ENCODE results near the gene NR5A2. TPM values are rescaled to one million over a fixed set of nuclear protein-coding genes. Genes with fewer than 3 reads are reported as not detected.

Gene NR5A2
- total and polyA plus RNA-seq, 10 of the 15 experiments (the other 5 are each of a cell fraction or from before 2014, with no cell fraction given), result 0.02 to 0.60 (median 0.15) TPM; not detected in 1

GRCh38 chr1:200166411-200166810, 138.9 kb downstream of the NR5A2 start (continued):
- TF ChIP-seq BCLAF1 (IDR thresholded peaks at IDR 0.05) (no peak), SREBF2 (IDR thresholded peaks at IDR 0.05; ENCODE audit: low read length) (no peak), SKIL (IDR thresholded peaks at IDR 0.05; ENCODE audit: low read depth, poor library complexity, severe bottlenecking) (no peak)

GRCh38 chr1:200168926-200169325, 141.4 kb downstream of the NR5A2 start:
- no peak for DNase-seq (ENCODE audit: low read depth, low spot score)
- no peak overlapping the region for H3K4me3 ChIP-seq
- FAIRE-seq, result no peak
- SMC1A ChIA-PET (ENCODE audit: uncharacterized antibody, unreplicated experiment), result interaction anchor here (0.8 to 2.1 kb wide), 5 partner anchors 9 to 41 kb away, joined by 3 to 9 read pairs (median 4); no protein-coding TSS in a partner anchor
- CTCF ChIA-PET, result interaction anchor here (1.0 to 1.7 kb wide), 3 partner anchors 8 to 30 kb away, joined by 3 to 7 read pairs (median 4); no protein-coding TSS in a partner anchor
- in situ Hi-C loops (cut with MboI) (no loop called here), intact Hi-C loops (cut with micrococcal nuclease; ENCODE audit: unreplicated experiment) (no loop called here)
- POLR2A ChIA-PET, result no interaction called here
- no peak for TF ChIP-seq MTA2 (IDR thresholded peaks at IDR 0.05; ENCODE audit: low read depth)
- no peak for TF ChIP-seq TAF1 (IDR thresholded peaks at IDR 0.05; ENCODE audit: borderline replicate concordance, low read depth, low read length)
- no peak for TF ChIP-seq NRF1 (conservative IDR thresholded peaks at IDR 0.05; ENCODE audit: low read depth, low read length)
- no peak for TF ChIP-seq SP1 (IDR thresholded peaks at IDR 0.05; ENCODE audit: low read depth, low read length)
- TF ChIP-seq SUZ12 (IDR thresholded peaks at IDR 0.05; ENCODE audit: unreplicated experiment), result no peak
- TF ChIP-seq NR2C1 (IDR thresholded peaks at IDR 0.05), result no peak
- no peak for TF ChIP-seq KAT2A (conservative IDR thresholded peaks at IDR 0.05; ENCODE audit: control insufficient read depth, low read depth, low read length)
- no peak for TF ChIP-seq TCF7 (IDR thresholded peaks at IDR 0.05; ENCODE audit: borderline replicate concordance)
- TF ChIP-seq BHLHE40 (IDR thresholded peaks at IDR 0.05; ENCODE audit: borderline replicate concordance in 1 of 2, low read depth in 2 of 2, low read length in 1 of 2), result no peak
- no peak for TF ChIP-seq ZNF217 (IDR thresholded peaks at IDR 0.05)
- no peak for TF ChIP-seq STAT1 (conservative IDR thresholded peaks at IDR 0.05)
- no peak for TF ChIP-seq PML (IDR thresholded peaks at IDR 0.05; ENCODE audit: low read length)
- TF ChIP-seq RAD21 (IDR thresholded peaks at IDR 0.05; ENCODE audit: insufficient read depth, low read depth, low read length), result no peak
- no peak for TF ChIP-seq CHD2 (IDR thresholded peaks at IDR 0.05; ENCODE audit: borderline replicate concordance, low read depth, low read length)
- TF ChIP-seq RB1 (IDR thresholded peaks at IDR 0.05; ENCODE audit: borderline replicate concordance), result no peak
- no peak for TF ChIP-seq CEBPB (IDR thresholded peaks at IDR 0.05; ENCODE audit: borderline replicate concordance in 1 of 2, low read depth in 2 of 2, low read length in 2 of 2)
- H2AFZ ChIP-seq (ENCODE audit: control insufficient read depth, low read depth, low read length), result no peak overlapping the region
- no peak overlapping the region for H3K9ac ChIP-seq (ENCODE audit: control insufficient read depth, insufficient read depth, low read length)
- WGBS (ENCODE audit: insufficient coverage, insufficient replicate concordance, low lambda C conversion rate, missing lambda C conversion rate), result 44% methylated on average over 7 of the region's 7 CpGs
- no peaks in the 10 kb centered on the region for H3K27me3 ChIP-seq (replicated peaks in 1 of 2; ENCODE audit: control insufficient read depth in 2 of 2, insufficient read depth in 2 of 2, low read length in 1 of 2)
- H3K4me2 ChIP-seq (ENCODE audit: control insufficient read depth, insufficient read depth), result no peak overlapping the region
- RAD21 ChIA-PET (ENCODE audit: unreplicated experiment), result no interaction called here
- H4K20me1 ChIP-seq (ENCODE audit: control insufficient read depth, insufficient read depth), result no peaks in the 10 kb centered on the region
- H3K79me2 ChIP-seq (ENCODE audit: control insufficient read depth, insufficient read depth, low read length), result no peaks in the 10 kb centered on the region
- no peak overlapping the region for H3K27ac ChIP-seq (ENCODE audit: control insufficient read depth, insufficient read depth)
- BruUV-seq (replicated peaks), result no TSS peak
- no peaks in the 10 kb centered on the region for H3K9me3 ChIP-seq (replicated peaks; ENCODE audit: control insufficient read depth, insufficient read depth, low read length)
- ATAC-seq, result no peak
- H3K4me1 ChIP-seq (ENCODE audit: control insufficient read depth, insufficient read depth, low read length), result no peaks in the 10 kb centered on the region
- H3K36me3 ChIP-seq (ENCODE audit: control insufficient read depth in 2 of 2, insufficient read depth in 2 of 2, low read length in 1 of 2), result no peaks in the 10 kb centered on the region

Data from GM12878 (cell line).